Measurements from ENCODE around the gene STAT4.

The STAT4 gene

GRCh38 chr2:191183081-191183480 is 32.3 kb upstream of the STAT4 start:
- Histone ChIP-seq H3K79me2 (ENCODE audit: insufficient read depth, low read length) (no peaks in the 10 kb centered on the region), H3K9me2 (replicated peaks; ENCODE audit: insufficient read depth, low read length) (no peaks in the 10 kb centered on the region), H2AFZ (ENCODE audit: low read depth, low read length, severe bottlenecking) (no peak overlapping the region), H3F3A (ENCODE audit: insufficient read depth) (no peaks in the 10 kb centered on the region), H3K27ac (ENCODE audit: low read depth, low read length) (no peak overlapping the region), H3K36me3 (ENCODE audit: low read length) (no peaks in the 10 kb centered on the region), H3K4me2 (ENCODE audit: low read depth, low read length, poor library complexity, severe bottlenecking) (no peak overlapping the region), H4K20me1 (ENCODE audit: low read depth, low read length) (no peaks in the 10 kb centered on the region), H3K9me3 (ENCODE audit: insufficient read depth, low read length) (no peaks in the 10 kb centered on the region), H3K4me3 (ENCODE audit: insufficient read depth, low read length, poor library complexity, severe bottlenecking) (no peak overlapping the region), H3K9ac (ENCODE audit: low read length) (no peak overlapping the region), H3K27me3 (ENCODE audit: low read length) (no peaks in the 10 kb centered on the region)
- TF ChIP-seq EZH2phosphoT487 (conservative IDR thresholded peaks at IDR 0.05; ENCODE audit: low read length) (no peak), CTCF (IDR thresholded peaks at IDR 0.05; ENCODE audit: insufficient read depth, low read length, poor library complexity, severe bottlenecking) (no peak)

- no peaks in the 10 kb centered on the region for H3K36me3 ChIP-seq (ENCODE audit: low read length)
- no peak overlapping the region for H3K4me2 ChIP-seq (ENCODE audit: low read depth, low read length, poor library complexity, severe bottlenecking)
- no peaks in the 10 kb centered on the region for H3K9me3 ChIP-seq (ENCODE audit: insufficient read depth, low read length)
- H3K4me3 ChIP-seq (ENCODE audit: insufficient read depth, low read length, poor library complexity, severe bottlenecking), result no peak overlapping the region
- no peak overlapping the region for H3K27ac ChIP-seq (ENCODE audit: low read depth, low read length)
- H4K20me1 ChIP-seq (ENCODE audit: low read depth, low read length), result no peaks in the 10 kb centered on the region
- H3K27me3 ChIP-seq (ENCODE audit: low read length), result no peaks in the 10 kb centered on the region
- no peak overlapping the region for H3K9ac ChIP-seq (ENCODE audit: low read length)
- H3K79me2 ChIP-seq (ENCODE audit: insufficient read depth, low read length), result no peaks in the 10 kb centered on the region
- no peaks in the 10 kb centered on the region for H3F3A ChIP-seq (ENCODE audit: insufficient read depth)
- TF ChIP-seq CTCF (IDR thresholded peaks at IDR 0.05; ENCODE audit: insufficient read depth, low read length, poor library complexity, severe bottlenecking), result no peak
- TF ChIP-seq EZH2phosphoT487 (conservative IDR thresholded peaks at IDR 0.05; ENCODE audit: low read length), result no peak
- no peak overlapping the region for H2AFZ ChIP-seq (ENCODE audit: low read depth, low read length, severe bottlenecking)
- no peaks in the 10 kb centered on the region for H3K9me2 ChIP-seq (replicated peaks; ENCODE audit: insufficient read depth, low read length)
Measured at GRCh38 chr2:191180713-191181112, 29.9 kb upstream of the STAT4 start.

GRCh38 chr2:191180276-191180675 is 29.5 kb upstream of the STAT4 start:
- H3K4me3 ChIP-seq (ENCODE audit: insufficient read depth, low read length, poor library complexity, severe bottlenecking), result no peak overlapping the region
- no peak overlapping the region for H3K27ac ChIP-seq (ENCODE audit: low read depth, low read length)
- no peaks in the 10 kb centered on the region for H3K79me2 ChIP-seq (ENCODE audit: insufficient read depth, low read length)
- no peaks in the 10 kb centered on the region for H3K36me3 ChIP-seq (ENCODE audit: low read length)
- H3K9me3 ChIP-seq (ENCODE audit: insufficient read depth, low read length), result no peaks in the 10 kb centered on the region
- no peaks in the 10 kb centered on the region for H3K9me2 ChIP-seq (replicated peaks; ENCODE audit: insufficient read depth, low read length)
- no peak overlapping the region for H3K4me2 ChIP-seq (ENCODE audit: low read depth, low read length, poor library complexity, severe bottlenecking)
- no peak for TF ChIP-seq EZH2phosphoT487 (conservative IDR thresholded peaks at IDR 0.05; ENCODE audit: low read length)
- no peak overlapping the region for H2AFZ ChIP-seq (ENCODE audit: low read depth, low read length, severe bottlenecking)
- no peaks in the 10 kb centered on the region for H4K20me1 ChIP-seq (ENCODE audit: low read depth, low read length)
- H3F3A ChIP-seq (ENCODE audit: insufficient read depth), result no peaks in the 10 kb centered on the region
- no peaks in the 10 kb centered on the region for H3K27me3 ChIP-seq (ENCODE audit: low read length)
- H3K9ac ChIP-seq (ENCODE audit: low read length), result no peak overlapping the region

- Histone ChIP-seq H3K27me3 (ENCODE audit: low read length) (no peaks in the 10 kb centered on the region), H3K9me3 (ENCODE audit: insufficient read depth, low read length) (no peaks in the 10 kb centered on the region), H3K4me2 (ENCODE audit: low read depth, low read length, poor library complexity, severe bottlenecking) (no peak overlapping the region), H3F3A (ENCODE audit: insufficient read depth) (no peaks in the 10 kb centered on the region), H3K4me3 (ENCODE audit: insufficient read depth, low read length, poor library complexity, severe bottlenecking) (no peak overlapping the region), H3K9me2 (replicated peaks; ENCODE audit: insufficient read depth, low read length) (no peaks in the 10 kb centered on the region), H3K9ac (ENCODE audit: low read length) (no peak overlapping the region), H3K36me3 (ENCODE audit: low read length) (no peaks in the 10 kb centered on the region), H3K79me2 (ENCODE audit: insufficient read depth, low read length) (no peaks in the 10 kb centered on the region), H4K20me1 (ENCODE audit: low read depth, low read length) (no peaks in the 10 kb centered on the region), H2AFZ (ENCODE audit: low read depth, low read length, severe bottlenecking) (no peak overlapping the region), H3K27ac (ENCODE audit: low read depth, low read length) (no peak overlapping the region)
- TF ChIP-seq CTCF (IDR thresholded peaks at IDR 0.05; ENCODE audit: insufficient read depth, low read length, poor library complexity, severe bottlenecking) (no peak), EZH2phosphoT487 (conservative IDR thresholded peaks at IDR 0.05; ENCODE audit: low read length) (no peak)
Measured at GRCh38 chr2:191178806-191179514, 28.2 kb upstream of the STAT4 start.
